IPS DF 4.7 (cell line): ENCODE data around the gene GAB3.
A peak's percentile ranks its signal among the peaks of the same experiment; 100 is the strongest.

ENCODE experiments used
- DNase-seq: peaks from one replicate; pipeline ENCODE4 v3.0.0-alpha.2; 2013; ENCODE audit warnings: low spot score; ENCODE audit errors: extremely low read depth

GAB3 gene

DNA sequence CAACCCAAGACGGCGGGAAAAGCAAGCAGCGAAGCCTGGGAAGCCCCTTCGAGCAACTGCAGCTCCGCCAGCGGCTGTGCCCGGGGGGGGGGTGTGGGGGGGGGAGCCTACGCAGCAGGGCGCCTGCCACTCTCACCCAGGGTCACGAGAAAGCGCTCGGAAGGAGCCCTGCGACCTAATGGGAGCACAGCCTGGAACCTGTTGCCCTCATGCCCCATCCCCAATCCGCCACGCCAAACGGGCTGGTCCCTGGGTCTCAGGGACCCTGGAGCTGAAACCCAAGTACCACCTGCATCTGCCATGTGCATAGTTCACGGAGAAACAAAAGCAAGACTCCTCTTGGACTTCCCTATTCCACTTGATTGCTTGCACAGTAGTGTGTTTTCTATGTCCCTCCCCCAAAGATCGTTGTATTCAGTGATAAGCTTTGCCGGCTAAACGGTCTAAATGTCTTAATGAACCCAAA lies 359 bp upstream of the GAB3 start:
- DNase-seq: no peak

DNA sequence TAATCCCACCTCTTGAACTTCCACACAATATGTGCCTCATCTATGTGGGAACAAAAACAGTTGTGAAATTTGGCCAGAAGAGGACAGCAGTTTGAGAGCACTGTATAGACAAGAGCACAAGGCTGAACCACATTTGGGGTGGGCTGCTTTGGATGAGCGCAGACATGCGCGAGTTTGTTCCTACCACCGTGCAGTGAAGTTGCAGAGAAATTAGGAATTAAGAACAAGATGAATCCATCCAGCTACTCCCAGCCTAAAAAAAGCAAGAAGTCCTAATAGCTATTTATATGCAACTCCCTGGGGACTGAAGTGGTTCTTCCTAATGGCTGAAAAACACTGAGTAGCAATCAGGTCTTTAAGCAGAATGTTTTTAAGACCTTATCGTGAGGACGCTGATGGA lies 1.0 kb downstream of the GAB3 start:
- DNase-seq: no peak

DNA sequence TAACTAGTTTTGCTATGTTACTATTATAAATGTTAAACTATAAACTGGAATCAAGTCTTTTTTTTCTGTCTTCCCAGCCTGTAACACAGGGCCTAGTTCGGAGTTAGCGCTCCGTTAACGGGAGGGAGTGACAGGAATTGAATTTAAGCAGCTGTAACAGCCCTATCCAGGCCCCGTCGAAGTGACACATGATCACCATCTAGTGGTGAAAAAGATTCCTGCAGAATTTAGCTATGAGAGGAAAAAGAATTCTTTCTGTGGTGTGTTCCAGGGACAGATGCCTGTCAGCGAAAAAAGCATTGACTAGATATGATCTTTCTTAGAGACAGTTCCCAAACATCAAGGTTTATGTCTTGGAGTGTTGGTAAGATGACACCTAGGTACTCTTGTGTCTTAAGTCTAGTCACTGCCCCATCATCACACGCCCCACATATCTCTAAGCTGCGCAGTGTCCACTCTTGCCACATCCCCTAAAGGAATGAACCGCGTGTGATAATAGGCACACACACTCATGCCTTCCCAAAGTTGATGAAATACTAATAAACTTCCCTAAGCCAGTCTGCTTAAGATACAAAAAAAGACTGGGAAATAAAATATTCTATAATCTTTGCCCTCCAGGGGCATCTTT lies 2.1 kb downstream of the GAB3 start:
- DNase-seq: peak; percentile 5

- DNase-seq: no peak
These were observed 8.3 kb downstream of the GAB3 start for GRCh38 chrX:154742613-154743012.

DNA sequence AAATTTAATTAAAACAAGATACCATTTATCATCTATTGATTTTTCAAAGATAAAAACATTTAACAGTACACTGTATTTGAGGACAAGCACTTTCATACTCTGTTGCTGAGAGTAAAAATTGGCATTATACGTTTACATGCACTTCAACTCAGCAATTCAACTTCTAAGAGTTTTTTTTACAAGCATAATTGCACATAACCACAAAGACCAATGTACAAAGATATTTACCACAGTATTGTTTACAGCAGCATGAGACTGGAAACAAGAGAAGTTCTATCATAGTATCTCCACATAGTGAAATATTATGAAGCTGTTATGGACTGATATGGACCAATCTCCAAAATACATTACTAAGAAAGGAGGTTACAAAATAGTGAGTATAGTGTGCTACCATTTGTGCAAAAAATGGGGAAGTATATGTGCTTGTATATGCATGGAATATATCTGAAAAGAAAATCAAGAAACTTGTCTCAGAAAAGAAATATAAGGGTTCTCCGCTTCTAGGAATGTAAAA lies 10.9 kb downstream of the GAB3 start:
- no peak for DNase-seq

DNA sequence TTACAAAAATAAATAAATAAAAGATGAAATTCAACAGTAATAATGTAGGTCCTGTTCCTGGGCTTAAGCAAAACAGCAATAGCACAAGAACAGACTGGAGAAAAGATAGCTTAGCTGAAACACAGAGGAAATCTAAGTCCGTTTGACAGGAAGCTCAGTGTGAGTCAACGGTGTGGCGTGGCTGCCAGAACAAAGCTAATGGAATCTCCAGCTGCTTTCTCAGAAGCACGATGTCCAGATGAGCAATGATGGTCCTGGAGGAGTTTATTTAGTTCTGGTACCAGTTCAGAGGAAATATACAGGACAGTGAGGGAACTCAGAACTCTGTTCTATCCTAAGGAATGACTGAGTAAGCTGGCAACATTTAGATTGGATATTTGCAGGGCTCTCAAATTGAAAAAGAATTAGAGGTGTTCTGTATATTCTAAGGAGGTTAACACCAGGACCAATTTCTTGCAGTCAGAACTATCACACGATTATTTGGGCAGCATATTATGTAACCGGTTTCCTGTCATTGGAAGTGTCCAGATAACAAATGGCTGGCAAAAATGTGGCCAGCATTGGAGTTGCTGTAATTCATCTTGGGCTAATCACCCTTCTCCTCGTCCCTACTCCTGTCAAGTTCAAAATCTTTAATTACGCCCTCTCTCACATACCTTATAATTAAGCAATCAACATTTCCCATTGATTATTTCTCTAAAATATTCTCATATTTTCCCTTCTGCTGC lies 12.7 kb downstream of the GAB3 start:
- no peak for DNase-seq

GRCh38 chrX:154737136-154737535 lies 13.7 kb downstream of the GAB3 start:
- no peak for DNase-seq

GRCh38 chrX:154735695-154736393 lies 15.0 kb downstream of the GAB3 start:
- no peak for DNase-seq

- no peak for DNase-seq
These were observed 16.7 kb downstream of the GAB3 start for GRCh38 chrX:154734061-154734781.

- no peak for DNase-seq
These were observed 17.8 kb downstream of the GAB3 start for GRCh38 chrX:154733066-154733425.

DNA sequence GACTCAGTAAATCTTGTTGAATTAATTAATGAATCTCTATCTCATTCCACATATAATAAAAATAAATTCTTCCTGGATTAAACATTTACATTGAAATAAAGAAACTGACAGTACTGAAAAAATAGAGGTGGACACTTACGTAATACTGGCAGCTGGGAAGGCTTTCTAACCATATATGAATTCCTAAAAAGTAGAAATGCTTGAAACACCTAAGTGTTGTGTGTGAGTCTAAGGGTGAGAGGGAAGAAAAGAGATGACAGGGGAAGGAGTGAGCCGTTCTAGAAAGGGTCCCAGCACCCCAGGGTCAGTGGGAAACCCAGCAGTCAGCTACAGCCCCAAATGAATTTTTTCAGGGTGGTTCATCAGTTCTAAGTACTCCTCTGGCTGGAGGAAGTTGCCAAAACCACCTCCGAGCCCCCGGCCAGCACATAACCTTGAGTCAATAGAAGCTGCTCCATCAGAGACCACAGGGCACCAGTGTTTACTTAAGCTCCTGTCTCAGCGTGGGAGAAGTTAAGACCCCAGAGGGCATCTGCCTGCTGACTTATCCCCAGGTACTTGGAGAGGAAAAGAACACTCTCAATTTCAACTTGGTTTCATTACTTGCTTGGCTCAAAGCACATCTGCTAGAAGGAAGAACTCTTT lies 18.3 kb downstream of the GAB3 start:
- DNase-seq: no peak

DNA sequence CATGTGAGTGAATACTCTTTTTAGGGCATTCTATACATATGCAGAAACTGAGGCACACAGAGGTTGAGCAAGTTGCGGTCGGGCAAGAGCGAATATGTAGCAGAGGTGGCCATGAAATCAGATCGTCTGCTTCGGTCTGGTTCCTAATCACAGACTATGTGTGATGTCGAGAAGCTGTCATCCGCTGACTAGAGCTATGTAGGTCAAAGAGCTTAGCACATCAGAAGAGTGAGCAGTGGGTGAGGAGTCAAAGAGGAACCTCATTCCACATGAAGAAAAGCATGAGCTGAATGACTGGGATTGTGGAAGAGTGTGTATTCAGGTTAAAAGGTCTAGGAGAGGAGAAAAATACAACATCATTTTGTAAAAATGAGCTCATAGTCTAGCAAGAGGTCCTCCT lies 19.0 kb downstream of the GAB3 start:
- DNase-seq: no peak

GRCh38 chrX:154731184-154731583 lies 19.7 kb downstream of the GAB3 start:
- no peak for DNase-seq

DNA sequence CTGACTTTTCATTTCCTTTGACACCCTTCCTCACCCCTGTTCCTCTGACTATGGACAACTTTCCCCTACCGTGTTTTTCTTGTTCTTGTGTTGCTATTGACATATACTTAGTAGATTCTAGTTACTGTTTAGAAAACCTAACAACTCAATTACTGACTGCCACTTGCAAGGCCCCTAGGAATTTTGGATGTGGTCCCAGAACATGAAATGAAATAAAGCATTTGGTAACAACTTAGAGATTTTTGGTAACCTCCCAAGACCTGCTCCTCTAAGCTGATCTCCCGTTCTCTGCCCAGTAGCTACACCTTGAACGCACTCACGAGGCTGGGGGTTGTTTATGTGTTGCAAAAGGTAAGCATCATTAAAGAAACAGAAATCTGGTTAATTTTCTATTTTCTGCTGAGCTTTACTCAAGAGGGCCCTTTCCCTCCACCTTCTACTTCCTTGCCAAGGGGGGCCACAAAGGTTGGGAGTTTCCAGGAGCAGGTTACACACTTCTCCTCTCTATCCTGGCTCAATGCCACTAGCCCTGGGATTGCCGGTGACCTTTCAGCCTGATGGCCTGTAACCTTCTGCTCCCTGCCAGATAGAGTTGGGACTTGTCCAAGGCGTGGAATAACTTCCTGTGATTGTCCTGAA lies 20.5 kb downstream of the GAB3 start:
- no peak for DNase-seq

GRCh38 chrX:154729439-154729838 lies 21.4 kb downstream of the GAB3 start:
- no peak for DNase-seq

GRCh38 chrX:154728431-154729190 lies 22.3 kb downstream of the GAB3 start:
- DNase-seq: no peak

DNA sequence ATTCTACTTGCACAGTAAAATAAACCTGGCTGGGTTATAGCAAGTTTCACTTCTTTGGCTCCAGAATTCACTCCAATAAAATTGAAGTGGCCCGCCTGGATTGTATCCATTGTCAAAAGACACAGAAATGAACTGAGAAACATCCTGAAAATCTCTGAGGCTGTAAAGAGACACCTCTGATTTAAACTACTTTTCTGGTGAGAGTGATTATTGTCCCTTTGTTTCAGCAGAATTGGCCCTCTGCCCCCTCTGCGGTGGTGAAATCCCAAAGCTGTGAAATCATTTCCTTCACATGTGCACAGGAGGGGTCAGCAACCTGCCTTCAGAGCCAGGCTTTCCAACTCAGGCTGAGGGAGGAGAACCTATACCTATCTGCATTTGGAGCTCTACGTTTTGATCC lies 23.0 kb downstream of the GAB3 start:
- no peak for DNase-seq

DNA sequence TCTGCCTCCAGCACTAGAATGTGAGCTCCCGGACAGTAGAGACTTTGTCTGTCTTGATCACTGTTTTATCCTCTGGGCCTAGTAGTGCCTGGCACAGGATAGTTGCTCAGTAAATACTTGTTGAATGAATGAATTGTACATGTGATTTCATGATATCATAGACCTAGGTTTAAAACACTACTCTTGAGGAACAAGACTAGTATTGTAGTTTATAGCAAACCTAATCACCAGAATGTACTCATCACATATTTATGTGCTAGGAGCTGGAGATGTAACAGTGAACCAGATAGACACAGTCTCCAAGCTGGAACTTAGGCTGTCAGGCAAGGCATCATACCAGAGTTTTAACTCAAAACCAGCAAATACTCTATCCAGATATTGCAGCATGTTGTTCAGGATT lies 23.5 kb downstream of the GAB3 start:
- DNase-seq: no peak

DNA sequence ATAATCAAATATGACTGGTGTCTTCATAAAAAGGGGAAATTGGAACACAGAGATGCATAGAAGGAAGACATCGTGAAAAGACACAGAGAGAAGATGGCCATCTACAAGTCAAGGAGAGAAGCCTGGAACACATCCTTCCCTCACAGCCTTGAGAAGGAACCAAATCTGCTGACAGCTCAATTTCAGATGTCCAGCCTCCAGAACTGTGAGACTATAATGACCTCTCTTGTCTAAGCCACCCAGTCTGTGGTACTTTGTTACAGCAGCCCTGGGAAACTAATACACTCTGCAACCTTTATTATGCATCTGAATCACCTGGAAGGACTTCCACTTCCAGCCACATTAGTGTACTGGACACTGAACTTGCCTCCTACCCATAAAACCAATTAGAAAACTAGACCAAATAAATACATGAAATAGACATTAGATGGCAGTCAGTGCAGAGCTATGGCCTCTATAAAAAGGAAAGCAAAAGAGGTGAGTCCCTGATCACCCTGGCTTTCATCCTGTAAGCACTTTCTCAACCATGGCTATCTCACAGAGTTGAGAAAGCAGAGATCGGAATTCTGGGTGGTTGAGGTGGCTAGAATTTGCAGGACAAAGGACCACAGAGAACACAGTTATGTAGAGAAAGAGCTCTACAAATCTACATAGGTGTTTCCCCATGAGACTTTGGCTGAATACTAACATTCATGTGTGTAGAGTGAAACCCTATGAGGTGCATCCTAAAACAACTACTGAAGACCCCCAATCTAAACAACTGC lies 25.7 kb downstream of the GAB3 start:
- no peak for DNase-seq
